Activated naive CD4-positive, alpha-beta T cell treated with anti-CD3 and anti-CD28 coated beads, Interleukin-2, amount 50 U/mL, for 72 hours (primary cell): ENCODE measurements around the gene MGAT5. TPM values are rescaled to one million over a fixed set of nuclear protein-coding genes. Genes with fewer than 3 reads are reported as not detected.

ENCODE experiments used
- ATAC-seq, 2 donors: fragments of 150-1000 bp; cut with Tn5 transposase; 2 replicates each; pipeline ENCODE4 v1.10.0; 2021; ENCODE audit warnings: mild to moderate bottlenecking in 2 of 2, moderate library complexity in 2 of 2
- DNase-seq, 2 donors: peaks; one replicate each; pipeline ENCODE4 v3.0.0; 2021 to 2022; ENCODE audit warnings: low spot score in 2 of 2
- H3K27ac Mint-ChIP-seq, 2 donors: one replicate each; pipeline ENCODE4 v1.8.0; 2022; ENCODE audit warnings: mild to moderate bottlenecking in 2 of 2, mixed read lengths in 2 of 2
- H3K36me3 Mint-ChIP-seq, 2 donors: one replicate each; pipeline ENCODE4 v1.8.0; 2022; ENCODE audit warnings: mixed read lengths in 2 of 2
- H3K9me3 Mint-ChIP-seq, 2 donors: one replicate each; pipeline ENCODE4 v1.8.0; 2022; ENCODE audit warnings: mixed read lengths in 2 of 2
- total RNA-seq, 2 donors: library from RNA; stranded (reverse); gene quantifications; one replicate each; pipeline ENCODE4 v1.2.3, GENCODE V29; 2022

MGAT5 gene
- 10 to 100 TPM; 11.8 to 13.2 TPM for total RNA-seq

GRCh38 chr2:134253804-134254203, at the start of gene MGAT5:
TSS of gene MGAT5 (plus strand) at chr2:134254072. CDS start at chr2:134254404, 332 bp downstream.
- no peak within 1 kb of the TSS for H3K27ac Mint-ChIP-seq
- peaks cover 11 to 12% of the 10 kb centered on the region in 2 donors for H3K36me3 Mint-ChIP-seq
- DNase-seq (no peak), ATAC-seq (no peak)
- H3K9me3 Mint-ChIP-seq = no peaks in the 10 kb centered on the region

- no peaks in the 10 kb centered on the region for H3K9me3 Mint-ChIP-seq
- no peak for DNase-seq
- no peak for ATAC-seq
- no peaks in the 10 kb centered on the region for H3K36me3 Mint-ChIP-seq
- H3K27ac Mint-ChIP-seq = no peak overlapping the region
These were observed 48.8 kb upstream of the MGAT5 start for GRCh38 chr2:134205087-134205486.

- Mint-ChIP-seq H3K36me3 (no peaks in the 10 kb centered on the region), H3K27ac (no peak overlapping the region), H3K9me3 (no peaks in the 10 kb centered on the region)
- ATAC-seq (no peak), DNase-seq (no peak)
These were observed 47.8 kb upstream of the MGAT5 start for GRCh38 chr2:134206031-134206430.

GRCh38 chr2:134206573-134206972, 47.3 kb upstream of the MGAT5 start:
- H3K36me3 Mint-ChIP-seq = no peaks in the 10 kb centered on the region
- H3K27ac Mint-ChIP-seq = no peak overlapping the region
- DNase-seq (no peak), ATAC-seq (peak; percentile 53 to 63)
- no peaks in the 10 kb centered on the region for H3K9me3 Mint-ChIP-seq

- DNase-seq = peak in 1 of 2 donors; percentile 38
- Mint-ChIP-seq H3K36me3 (no peaks in the 10 kb centered on the region), H3K27ac (no peak overlapping the region), H3K9me3 (no peaks in the 10 kb centered on the region)
- peak; percentile 90 to 91 for ATAC-seq
These were observed 46.2 kb upstream of the MGAT5 start for GRCh38 chr2:134207589-134208209.

GRCh38 chr2:134208825-134209224, 45.0 kb upstream of the MGAT5 start:
- no peak overlapping the region for H3K27ac Mint-ChIP-seq
- ATAC-seq = no peak
- DNase-seq = no peak
- no peaks in the 10 kb centered on the region for H3K36me3 Mint-ChIP-seq
- H3K9me3 Mint-ChIP-seq = no peaks in the 10 kb centered on the region

- H3K36me3 Mint-ChIP-seq = no peaks in the 10 kb centered on the region
- H3K9me3 Mint-ChIP-seq = peaks cover 4 to 8% of the 10 kb centered on the region in 2 donors
- H3K27ac Mint-ChIP-seq = no peak overlapping the region
- ATAC-seq = no peak
- DNase-seq = no peak
These were observed 41.1 kb upstream of the MGAT5 start for GRCh38 chr2:134212746-134213145.

- Mint-ChIP-seq H3K9me3 (peaks cover 4 to 8% of the 10 kb centered on the region in 2 donors), H3K27ac (peak overlapping the region in 1 of 2 donors; percentile 87), H3K36me3 (no peaks in the 10 kb centered on the region)
- ATAC-seq (peak in 1 of 2 donors; percentile 9), DNase-seq (no peak)
These were observed 37.6 kb upstream of the MGAT5 start for GRCh38 chr2:134216152-134216829.

GRCh38 chr2:134217351-134217750, 36.5 kb upstream of the MGAT5 start:
- Mint-ChIP-seq H3K36me3 (no peaks in the 10 kb centered on the region), H3K9me3 (peaks cover 4 to 8% of the 10 kb centered on the region in 2 donors), H3K27ac (peak overlapping the region; percentile 87 to 91)
- no peak for ATAC-seq
- DNase-seq = no peak

GRCh38 chr2:134217924-134218323, 35.9 kb upstream of the MGAT5 start:
- peak in 1 of 2 donors; percentile 23 for DNase-seq
- peak overlapping the region; percentile 87 to 91 for H3K27ac Mint-ChIP-seq
- H3K9me3 Mint-ChIP-seq = peaks cover 4 to 8% of the 10 kb centered on the region in 2 donors
- peak; percentile 92 to 95 for ATAC-seq
- no peaks in the 10 kb centered on the region for H3K36me3 Mint-ChIP-seq

- ATAC-seq (no peak), DNase-seq (no peak)
- Mint-ChIP-seq H3K9me3 (peaks cover 4 to 8% of the 10 kb centered on the region in 2 donors), H3K36me3 (no peaks in the 10 kb centered on the region), H3K27ac (peak overlapping the region; percentile 87 to 89)
These were observed 35.5 kb upstream of the MGAT5 start for GRCh38 chr2:134218414-134218813.

- Mint-ChIP-seq H3K36me3 (no peaks in the 10 kb centered on the region), H3K27ac (peak overlapping the region; percentile 87 to 89), H3K9me3 (peaks cover 4 to 8% of the 10 kb centered on the region in 2 donors)
- no peak for ATAC-seq
- peak in 1 of 2 donors; percentile 14 for DNase-seq
These were observed 34.8 kb upstream of the MGAT5 start for GRCh38 chr2:134218930-134219658.

GRCh38 chr2:134220344-134220974, 33.4 kb upstream of the MGAT5 start:
- no peaks in the 10 kb centered on the region for H3K9me3 Mint-ChIP-seq
- ATAC-seq = no peak
- no peak for DNase-seq
- H3K36me3 Mint-ChIP-seq = no peaks in the 10 kb centered on the region
- H3K27ac Mint-ChIP-seq = peak overlapping the region in 1 of 2 donors; percentile 16

- no peak for DNase-seq
- peak in 1 of 2 donors; percentile 67 for ATAC-seq
These were observed 29.9 kb upstream of the MGAT5 start for GRCh38 chr2:134224005-134224404.

GRCh38 chr2:134225173-134225572, 28.7 kb upstream of the MGAT5 start:
- Mint-ChIP-seq H3K36me3 (peaks cover 20 to 27% of the 10 kb centered on the region in 2 donors), H3K9me3 (peaks cover 4 to 10% of the 10 kb centered on the region in 2 donors), H3K27ac (no peak overlapping the region)
- no peak for DNase-seq
- peak in 1 of 2 donors; percentile 55 for ATAC-seq

More at GRCh38 chr2:134224005-134224404, 29.9 kb upstream of the MGAT5 start:
- peaks cover 4% of the 10 kb centered on the region in 2 donors for H3K9me3 Mint-ChIP-seq
- H3K27ac Mint-ChIP-seq = no peak overlapping the region
- peaks cover 17 to 19% of the 10 kb centered on the region in 2 donors for H3K36me3 Mint-ChIP-seq

GRCh38 chr2:134225841-134226240, 28.0 kb upstream of the MGAT5 start:
- Mint-ChIP-seq H3K27ac (no peak overlapping the region), H3K36me3 (peaks cover 20 to 27% of the 10 kb centered on the region in 2 donors), H3K9me3 (peaks cover 4 to 10% of the 10 kb centered on the region in 2 donors)
- no peak for DNase-seq
- no peak for ATAC-seq

- no peak overlapping the region for H3K27ac Mint-ChIP-seq
These were observed 27.3 kb upstream of the MGAT5 start for GRCh38 chr2:134226601-134227000.

More at GRCh38 chr2:134226601-134227000, 27.3 kb upstream of the MGAT5 start:
- DNase-seq (no peak), ATAC-seq (no peak)
- Mint-ChIP-seq H3K36me3 (peaks cover 20 to 27% of the 10 kb centered on the region in 2 donors), H3K9me3 (peaks cover 4 to 10% of the 10 kb centered on the region in 2 donors)
